SK-N-MC (cell line): Measurements from ENCODE around the gene ALDH5A1.

Experiments used
- DNase-seq: peaks from one replicate; pipeline ENCODE4 v3.0.0-alpha.2; 2011; ENCODE audit warnings: low read depth, low spot score
- H3K27ac ChIP-seq: fragments of 200-600 bp; sonication (generic); 2 replicates; pipeline ENCODE4 v1.5.1; 2016; ENCODE audit warnings: mixed run types
- H3K36me3 ChIP-seq: fragments of 200-600 bp; sonication (generic); 2 replicates; pipeline ENCODE4 v1.6.1; 2017; ENCODE audit warnings: antibody characterized with exemption, low read length, mixed read lengths; ENCODE audit not compliant: insufficient read depth
- H3K4me3 ChIP-seq: fragments of 200-600 bp; sonication (generic); 2 replicates; pipeline ENCODE4 v1.5.1; 2016
- H3K9ac ChIP-seq: fragments of 200-600 bp; sonication (generic); 2 replicates; pipeline ENCODE4 v1.8.0; 2017; ENCODE audit warnings: mixed run types, mixed read lengths; ENCODE audit not compliant: insufficient read length
- H3K9me3 ChIP-seq: fragments of 200-600 bp; sonication (generic); 2 replicates; pipeline ENCODE4 v1.6.1; 2017; ENCODE audit warnings: low read depth, mild to moderate bottlenecking, antibody characterized with exemption, low read length, moderate library complexity, mixed read lengths
- EZH2 ChIP-seq: fragments of 200-600 bp; sonication (generic); IDR thresholded peaks from one replicate; pipeline ENCODE4 v1.6.1; 2017; ENCODE audit warnings: antibody characterized with exemption
- FOXP2 ChIP-seq: optimal IDR thresholded peaks from 2 replicates; pipeline ENCODE3; 2011; ENCODE audit warnings: mild to moderate bottlenecking, moderate library complexity; ENCODE audit not compliant: insufficient read depth; ENCODE audit errors: extremely low read length, control extremely low read depth
- POLR2AphosphoS5 ChIP-seq: IDR thresholded peaks from 2 replicates; pipeline ENCODE4 v1.6.1; 2012; ENCODE audit warnings: mild to moderate bottlenecking, low read depth, low read length, borderline replicate concordance

ALDH5A1 gene

DNA sequence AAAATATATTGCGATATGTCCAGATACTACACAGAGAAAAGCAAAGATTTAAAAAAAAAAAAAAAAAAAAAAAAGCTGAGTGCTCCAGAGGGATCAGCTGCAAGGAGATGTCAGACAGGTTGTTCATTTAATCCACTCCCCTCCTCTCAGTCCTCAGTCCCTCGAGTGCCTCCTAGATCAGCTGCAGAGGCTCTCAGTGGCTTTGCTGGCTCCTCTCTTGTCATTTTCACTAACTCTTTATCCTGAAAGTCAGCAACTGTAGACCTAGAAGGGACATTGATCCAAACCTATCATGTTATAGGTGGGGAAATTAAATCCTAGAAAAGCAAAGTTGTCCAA, 89.6 kb downstream of the ALDH5A1 start:
- no peak overlapping the region for H3K9ac ChIP-seq
- DNase-seq: no peak
- H3K27ac ChIP-seq: no peak overlapping the region
- TF ChIP-seq EZH2 (no peak), POLR2AphosphoS5 (no peak), FOXP2 (no peak)
- no peak overlapping the region for H3K4me3 ChIP-seq
- H3K36me3 ChIP-seq: no peaks in the 10 kb centered on the region
- H3K9me3 ChIP-seq: no peaks in the 10 kb centered on the region
